Ramos (cell line): ENCODE data around the gene LRRC37B.
"Not testable (repeated sequence)": the region's sequence is repeated elsewhere in the genome, so short reads cannot be mapped to it uniquely, and the experiment has no call there.

Experiments
- in situ Hi-C: fragments of 300-500 bp; cut with MboI; formaldehyde crosslinking; loops from one replicate; pipeline ENCODE4 v1.14.3; 2022; ENCODE audit warnings: low sequenced_read_pairs; ENCODE audit not compliant: unreplicated experiment

Gene LRRC37B

GRCh38 chr17:32084003-32084941, 77.1 kb downstream of the LRRC37B start:
- in situ Hi-C loops: not testable (repeated sequence)

DNA sequence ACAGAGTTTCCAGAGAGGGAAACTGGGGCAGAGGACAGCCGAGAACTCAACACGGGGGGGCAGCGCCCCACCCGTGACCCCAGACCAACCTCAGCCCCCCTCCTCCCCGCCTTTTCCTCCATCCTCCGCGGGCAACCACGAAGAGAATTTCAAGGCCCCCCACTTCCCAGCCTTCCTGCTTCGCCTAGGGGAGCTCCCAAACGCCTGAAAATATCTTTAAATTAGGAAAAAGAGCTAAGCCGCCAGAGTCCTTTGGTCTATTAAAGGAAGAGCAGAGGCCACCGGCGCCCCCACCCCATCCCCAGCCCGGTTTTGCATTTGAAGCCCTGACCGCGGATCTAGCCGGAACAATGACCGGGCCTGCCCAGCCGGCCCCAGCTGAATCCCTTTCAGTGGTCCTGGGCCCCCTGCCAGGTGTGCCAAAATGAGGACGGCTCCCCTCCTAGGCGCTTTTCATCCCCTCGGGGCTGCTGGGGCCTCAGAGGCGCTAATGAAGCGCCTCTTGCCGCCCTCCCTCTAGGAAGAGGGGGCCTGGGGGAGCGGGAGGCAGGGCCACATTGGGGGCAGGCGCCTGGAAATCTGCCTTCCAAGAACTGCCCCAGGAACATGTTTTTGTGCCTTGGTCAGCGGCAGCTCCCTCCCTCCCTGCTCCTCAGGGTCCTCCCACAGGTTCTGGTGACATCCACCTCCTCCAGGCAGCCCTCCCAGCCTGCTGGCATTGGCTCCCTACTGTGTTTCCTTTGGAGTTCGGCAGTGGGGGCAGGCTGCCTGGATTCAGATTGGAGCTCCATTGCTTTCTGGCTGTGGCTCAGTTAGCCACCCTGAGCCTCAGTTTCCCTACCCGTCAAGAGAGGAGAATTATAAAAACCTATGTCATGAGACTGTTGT, 78.0 kb downstream of the LRRC37B start:
- in situ Hi-C loops: not testable (repeated sequence)

- in situ Hi-C loops: not testable (repeated sequence)
Observed at GRCh38 chr17:32086833-32087232, 79.7 kb downstream of the LRRC37B start.

DNA sequence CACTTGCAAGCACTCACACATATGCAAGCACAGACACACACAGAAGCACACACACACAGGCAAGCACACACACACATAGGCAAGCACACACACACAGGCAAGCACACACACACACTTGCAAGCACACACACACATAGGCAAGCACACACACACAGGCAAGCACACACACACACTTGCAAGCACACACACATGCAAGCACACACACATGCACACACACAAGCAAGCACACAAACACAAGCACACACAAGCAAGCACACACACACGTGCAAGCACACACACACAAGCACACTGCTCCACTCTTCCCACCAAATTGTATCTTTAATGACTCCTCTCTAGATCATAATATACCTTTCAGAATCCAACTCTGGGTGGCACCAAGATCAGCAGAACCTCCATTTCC, 84.9 kb downstream of the LRRC37B start:
- in situ Hi-C loops: not testable (repeated sequence)

GRCh38 chr17:32099686-32100085, 92.5 kb downstream of the LRRC37B start:
- in situ Hi-C loops: no loop called here

GRCh38 chr17:32100323-32100722, 93.1 kb downstream of the LRRC37B start:
- in situ Hi-C loops: not testable (repeated sequence)

DNA sequence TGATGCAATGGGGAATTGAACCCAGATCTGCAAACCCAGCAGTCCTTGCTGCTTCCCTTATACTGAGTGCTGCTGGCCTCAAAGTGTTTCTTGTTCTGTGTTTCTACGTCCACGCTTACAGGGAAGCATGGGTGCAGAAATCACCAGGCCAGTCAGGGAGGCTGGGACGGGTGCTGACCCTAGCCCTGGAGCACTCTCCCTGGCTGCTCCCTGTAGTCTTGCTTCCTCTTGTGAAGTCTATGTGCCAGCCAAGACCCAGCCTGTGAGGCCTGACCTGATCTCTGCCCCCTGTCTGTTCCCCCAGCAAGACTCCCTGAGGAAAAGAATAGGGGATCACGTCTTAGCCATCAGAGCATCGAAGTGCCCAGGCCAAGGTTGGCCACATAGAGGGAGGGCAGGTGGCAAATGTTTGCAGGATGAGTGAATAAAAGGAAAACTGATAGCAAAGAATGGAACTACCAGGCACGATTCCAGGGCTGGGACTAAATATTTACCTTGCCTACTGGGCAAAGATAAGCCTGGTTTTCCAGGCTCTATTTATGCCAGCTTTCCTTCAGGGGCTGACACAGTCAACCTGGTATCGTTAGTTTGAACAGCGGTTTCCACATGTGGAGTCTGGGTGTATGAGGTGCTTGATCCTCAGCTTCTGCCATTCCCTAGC, 93.9 kb downstream of the LRRC37B start:
- in situ Hi-C loops: no loop called here

DNA sequence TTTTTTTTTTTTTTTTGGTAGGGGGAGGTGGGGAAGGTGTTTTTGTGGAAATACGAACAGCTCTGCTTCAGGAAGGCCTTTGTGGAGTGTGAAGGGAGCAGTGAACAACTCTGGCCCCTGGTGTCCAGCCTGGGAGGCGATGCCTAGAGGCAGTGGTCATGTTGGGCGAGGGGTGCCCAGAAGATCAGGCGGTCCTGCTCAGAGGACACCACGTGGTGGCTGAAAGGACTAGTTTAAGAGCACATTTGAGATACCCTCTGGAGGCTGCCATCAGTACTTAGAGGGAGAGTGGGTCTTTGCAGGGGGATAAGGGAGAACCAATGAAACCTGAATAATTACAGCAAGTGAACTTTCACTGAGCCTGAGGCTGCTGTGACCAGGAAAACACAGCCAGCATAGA, 95.0 kb downstream of the LRRC37B start:
- in situ Hi-C loops: no loop called here

GRCh38 chr17:32102646-32103186, 95.5 kb downstream of the LRRC37B start:
- in situ Hi-C loops: no loop called here
